Caco-2 (cell line): ENCODE results near the gene RUSC2. TPM values are rescaled to one million over a fixed set of nuclear protein-coding genes. Genes with fewer than 3 reads are reported as not detected.

Source experiments
- BruUV-seq: library from RNA; stranded (reverse); fragments of 400-500 nt; replicated peaks from 2 replicates; lab custom pipeline; 2021; lab: Mats Ljungman, UMichigan
- CTCF ChIA-PET: fragments of 300-600 bp; sonication (Branson Sonifier 250); formaldehyde crosslinking; loops from one replicate; lab custom pipeline; 2022; ENCODE audit warnings: antibody characterized with exemption; lab: Charles Lee
- POLR2A ChIA-PET: fragments of 300-600 bp; sonication (Branson Sonifier 250); formaldehyde crosslinking; loops from one replicate; lab custom pipeline; 2022; ENCODE audit warnings: antibody characterized with exemption; lab: Charles Lee
- DNase-seq, 2 experiments: peaks; one replicate each; pipeline versions ENCODE4 v3.0.0 to v3.0.0-alpha.2; 2020 to 2022
- H3K27me3 ChIP-seq: replicated peaks from 2 replicates; pipeline ENCODE4 v1.6.0; 2011; ENCODE audit warnings: low read length; ENCODE audit not compliant: control insufficient read depth, insufficient read depth
- H3K36me3 ChIP-seq: 2 replicates; pipeline ENCODE4 v1.5.1; 2011; ENCODE audit warnings: low read length; ENCODE audit not compliant: control insufficient read depth, insufficient read depth
- H3K4me1 ChIP-seq: fragments of 250-450 bp; sonication (Bioruptor Pico); 2 replicates; pipeline ENCODE4 v1.5.1; 2020; ENCODE audit warnings: mild to moderate bottlenecking
- H3K4me3 ChIP-seq: 2 replicates; pipeline ENCODE4 v1.5.1; 2011; ENCODE audit warnings: low read depth, mild to moderate bottlenecking, control low read depth, low read length
- H3K9me3 ChIP-seq: fragments of 250-450 bp; sonication (Bioruptor Pico); 2 replicates; pipeline ENCODE4 v1.5.1; 2020; ENCODE audit warnings: mild to moderate bottlenecking, moderate library complexity
- H3K27ac Mint-ChIP-seq: one replicate; pipeline ENCODE4 v1.8.0; 2022; ENCODE audit warnings: mixed read lengths; ENCODE audit not compliant: unreplicated experiment
- H3K27me3 Mint-ChIP-seq: one replicate; pipeline ENCODE4 v1.8.0; 2022; ENCODE audit warnings: mixed read lengths; ENCODE audit not compliant: insufficient read depth, unreplicated experiment
- H3K36me3 Mint-ChIP-seq: one replicate; pipeline ENCODE4 v1.8.0; 2022; ENCODE audit warnings: mild to moderate bottlenecking, mixed read lengths; ENCODE audit not compliant: insufficient read depth, unreplicated experiment
- H3K4me1 Mint-ChIP-seq: one replicate; pipeline ENCODE4 v1.8.0; 2022; ENCODE audit warnings: low read depth, mixed read lengths; ENCODE audit not compliant: unreplicated experiment
- H3K4me3 Mint-ChIP-seq: one replicate; pipeline ENCODE4 v1.8.0; 2022; ENCODE audit warnings: mild to moderate bottlenecking, moderate library complexity, mixed read lengths; ENCODE audit not compliant: unreplicated experiment
- H3K9me3 Mint-ChIP-seq: one replicate; pipeline ENCODE4 v1.8.0; 2022; ENCODE audit warnings: mixed read lengths; ENCODE audit not compliant: unreplicated experiment
- CTCF ChIP-seq, 2 experiments: fragments of 200-600 bp in 1 of 2; IDR thresholded peaks; 1 replicate in 1 of 2; 2 replicates in 1 of 2; pipeline versions ENCODE4 v1.5.1 to v1.8.0; 2011 to 2022; ENCODE audit warnings: antibody characterized with exemption in 1 of 2, control low read depth in 1 of 2, inconsistent platforms in 1 of 2, low read depth in 1 of 2, low read length in 1 of 2, mild to moderate bottlenecking in 1 of 2, moderate library complexity in 1 of 2; ENCODE audit not compliant: insufficient read depth in 1 of 2, severe bottlenecking in 1 of 2, unreplicated experiment in 1 of 2
- intact Hi-C: fragments of 100-400 bp; cut with micrococcal nuclease; formaldehyde crosslinking; loops from one replicate; pipeline ENCODE4 v1.10.0; 2022; ENCODE audit not compliant: unreplicated experiment
- total RNA-seq: library from RNA; stranded (reverse); gene quantifications from 2 replicates; pipeline ENCODE4 v1.2.3, GENCODE V29; 2022

The RUSC2 gene
- total RNA-seq, 1 experiment from 2014 or later = 13.0 TPM

- H3K27ac Mint-ChIP-seq = no peak overlapping the region
- peaks cover 20% of the 10 kb centered on the region for H3K4me1 Mint-ChIP-seq
- no peaks in the 10 kb centered on the region for H3K9me3 ChIP-seq
- H3K9me3 Mint-ChIP-seq = no peaks in the 10 kb centered on the region
- H3K4me3 Mint-ChIP-seq = no peak overlapping the region
- no peak overlapping the region for H3K4me3 ChIP-seq
- TF ChIP-seq CTCF (IDR thresholded peaks at IDR 0.05; ENCODE audit: insufficient read depth in 1 of 2, low read depth in 1 of 2, low read length in 1 of 2, severe bottlenecking in 1 of 2, unreplicated experiment in 1 of 2) = no peak
- no peaks in the 10 kb centered on the region for H3K27me3 ChIP-seq
- H3K27me3 Mint-ChIP-seq = no peaks in the 10 kb centered on the region
- no peaks in the 10 kb centered on the region for H3K36me3 Mint-ChIP-seq
- DNase-seq = no peak
- H3K36me3 ChIP-seq = no peaks in the 10 kb centered on the region
- POLR2A ChIA-PET = no interaction called here
- intact Hi-C loops = no loop called here
- CTCF ChIA-PET = interaction anchor here (0.6 to 1.0 kb wide), 2 partner anchors 193 to 337 kb away, joined by 3 to 4 read pairs; partner anchors contain the start of gene ATOSB
- H3K4me1 ChIP-seq = peaks cover 25% of the 10 kb centered on the region
- BruUV-seq = no TSS peak
Observed at GRCh38 chr9:35452481-35452880, 37.4 kb upstream of the RUSC2 start.

- CTCF ChIA-PET = no interaction called here
- Mint-ChIP-seq H3K27me3 (no peaks in the 10 kb centered on the region), H3K9me3 (no peaks in the 10 kb centered on the region), H3K4me1 (peaks cover 14% of the 10 kb centered on the region), H3K4me3 (no peak overlapping the region), H3K27ac (no peak overlapping the region), H3K36me3 (no peaks in the 10 kb centered on the region)
- Histone ChIP-seq H3K4me1 (peaks cover 12% of the 10 kb centered on the region), H3K4me3 (no peak overlapping the region), H3K27me3 (no peaks in the 10 kb centered on the region), H3K36me3 (no peaks in the 10 kb centered on the region), H3K9me3 (no peaks in the 10 kb centered on the region)
- POLR2A ChIA-PET = no interaction called here
- TF ChIP-seq CTCF (IDR thresholded peaks at IDR 0.05; ENCODE audit: insufficient read depth in 1 of 2, low read depth in 1 of 2, low read length in 1 of 2, severe bottlenecking in 1 of 2, unreplicated experiment in 1 of 2) = no peak
- DNase-seq = no peak
- intact Hi-C loops = no loop called here
- BruUV-seq = no TSS peak
Observed at GRCh38 chr9:35453786-35454185, 36.1 kb upstream of the RUSC2 start.

- H3K4me1 Mint-ChIP-seq = peaks cover 9% of the 10 kb centered on the region
- H3K4me3 Mint-ChIP-seq = no peak overlapping the region
- H3K27me3 Mint-ChIP-seq = no peaks in the 10 kb centered on the region
- H3K36me3 Mint-ChIP-seq = no peaks in the 10 kb centered on the region
- peaks cover 9% of the 10 kb centered on the region; the same call in 1 of the 2 replicates for H3K9me3 ChIP-seq
- no peak overlapping the region for H3K27ac Mint-ChIP-seq
- peaks cover 5% of the 10 kb centered on the region; the same call in 1 of the 2 replicates for H3K4me1 ChIP-seq
- no TSS peak for BruUV-seq
- peaks cover 24% of the 10 kb centered on the region for H3K9me3 Mint-ChIP-seq
- TF ChIP-seq CTCF (IDR thresholded peaks at IDR 0.05; ENCODE audit: insufficient read depth in 1 of 2, low read depth in 1 of 2, low read length in 1 of 2, severe bottlenecking in 1 of 2, unreplicated experiment in 1 of 2) = no peak
- H3K27me3 ChIP-seq = no peaks in the 10 kb centered on the region
- H3K36me3 ChIP-seq = no peaks in the 10 kb centered on the region
- no peak overlapping the region for H3K4me3 ChIP-seq
- DNase-seq = no peak
- CTCF ChIA-PET = interaction anchor here (0.7 to 1.0 kb wide), 2 partner anchors 89 to 1175 kb away, joined by 3 to 4 read pairs; no protein-coding TSS in a partner anchor
- intact Hi-C loops = no loop called here
- POLR2A ChIA-PET = no interaction called here
Observed at GRCh38 chr9:35464141-35465025, 25.5 kb upstream of the RUSC2 start.
